IPS-18a (cell line): ENCODE results near the gene VOPP1.
"Not testable (repeated sequence)": the region's sequence is repeated elsewhere in the genome, so short reads cannot be mapped to it uniquely, and the experiment has no call there.

Source experiments
- H3K27ac ChIP-seq: one replicate; pipeline ENCODE4 v1.5.1; 2013; ENCODE audit warnings: low read length
- H3K27me3 ChIP-seq: one replicate; pipeline ENCODE4 v1.6.1; 2013; ENCODE audit warnings: mild to moderate bottlenecking, low read length; ENCODE audit not compliant: control insufficient read depth, insufficient read depth
- H3K36me3 ChIP-seq: one replicate; pipeline ENCODE4 v1.6.1; 2013; ENCODE audit warnings: low read depth, low read length; ENCODE audit not compliant: control insufficient read depth
- H3K4me1 ChIP-seq: one replicate; pipeline ENCODE4 v1.6.1; 2013; ENCODE audit warnings: low read depth, low read length; ENCODE audit not compliant: control insufficient read depth
- H3K4me3 ChIP-seq: one replicate; pipeline ENCODE4 v1.5.1; 2013; ENCODE audit warnings: low read length
- H3K9ac ChIP-seq: one replicate; pipeline ENCODE4 v1.6.1; 2013; ENCODE audit warnings: mild to moderate bottlenecking, low read length, moderate library complexity
- H3K9me3 ChIP-seq: one replicate; pipeline ENCODE4 v1.6.1; 2013; ENCODE audit warnings: low read depth, low read length; ENCODE audit not compliant: control insufficient read depth

The VOPP1 gene, protein sequence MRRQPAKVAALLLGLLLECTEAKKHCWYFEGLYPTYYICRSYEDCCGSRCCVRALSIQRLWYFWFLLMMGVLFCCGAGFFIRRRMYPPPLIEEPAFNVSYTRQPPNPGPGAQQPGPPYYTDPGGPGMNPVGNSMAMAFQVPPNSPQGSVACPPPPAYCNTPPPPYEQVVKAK

DNA sequence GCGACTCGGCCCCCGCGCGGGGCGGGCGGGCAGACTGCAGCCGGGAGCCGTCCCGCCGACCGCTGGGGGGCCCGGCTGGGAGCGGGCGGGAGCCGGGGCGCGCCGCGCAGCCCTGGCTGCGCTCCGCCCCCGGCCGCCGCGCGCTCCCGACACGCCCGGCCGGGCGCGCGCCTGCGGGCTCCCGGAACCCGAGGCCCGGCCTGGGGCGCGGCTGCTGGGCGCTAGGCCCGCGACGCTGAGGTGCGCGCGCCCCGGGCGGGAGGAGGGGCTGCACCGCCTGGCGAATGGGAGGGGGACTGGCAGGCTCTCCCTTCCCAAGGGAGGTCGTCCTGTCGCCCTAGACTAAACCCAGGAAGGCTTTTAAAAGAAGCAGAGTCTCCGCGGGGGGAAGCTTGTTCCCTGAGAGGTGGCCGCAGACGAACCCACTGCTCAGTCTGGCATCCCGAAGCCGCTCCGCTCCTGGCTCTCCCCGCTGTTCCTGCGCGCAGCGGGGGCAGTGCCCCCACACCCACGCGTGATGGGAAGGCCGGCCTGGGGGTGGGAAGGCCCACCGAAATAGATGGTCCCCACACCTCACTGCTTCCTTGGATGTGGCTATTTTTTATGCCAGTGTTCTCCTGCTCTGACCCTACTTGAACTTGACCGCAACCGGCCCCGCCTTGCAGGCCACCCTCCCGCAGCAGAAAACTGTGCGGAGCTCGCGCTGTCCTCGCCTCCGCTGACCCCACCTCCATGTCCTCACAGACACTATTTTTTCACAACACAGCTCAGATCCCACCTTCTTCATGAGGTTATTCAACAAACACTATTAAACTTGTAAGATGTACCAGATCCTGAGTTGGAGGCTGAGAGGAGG lies at the start of gene VOPP1:
Gene VOPP1 (minus strand): TSS at position 125 of the 856 bp plus-strand sequence. CDS start 178 bp downstream, outside the sequence.
- Histone ChIP-seq H3K27ac (no peak within 1 kb of the TSS), H3K4me3 (peak within 1 kb of the TSS; percentile 92), H3K27me3 (peaks cover 18% of the 10 kb centered on the region), H3K4me1 (peaks cover 46% of the 10 kb centered on the region), H3K9me3 (no peaks in the 10 kb centered on the region), H3K9ac (peak within 1 kb of the TSS; percentile 81), H3K36me3 (no peaks in the 10 kb centered on the region)

DNA sequence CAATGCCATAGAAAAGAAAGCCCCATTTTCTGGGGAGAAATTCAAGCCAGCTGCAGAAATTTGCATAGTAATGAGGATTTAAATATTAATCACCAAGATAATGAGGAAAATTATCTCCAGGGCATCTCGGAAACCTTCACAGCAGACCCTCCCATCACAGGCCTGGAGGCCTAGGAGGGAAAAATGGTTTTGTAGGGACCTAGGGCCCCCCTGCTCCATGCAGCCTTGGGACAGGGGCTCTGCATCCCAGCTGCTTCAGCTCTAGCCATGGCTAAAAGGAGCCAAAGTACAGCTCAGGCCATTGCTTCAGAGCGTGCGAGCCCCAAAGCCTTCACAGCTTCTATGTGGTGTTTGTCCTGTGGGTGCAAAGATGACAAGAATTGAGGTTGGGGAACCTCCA lies 46.6 kb upstream of the VOPP1 start:
- no peak overlapping the region for H3K4me3 ChIP-seq
- no peaks in the 10 kb centered on the region for H3K27me3 ChIP-seq
- H3K4me1 ChIP-seq, result no peaks in the 10 kb centered on the region
- no peaks in the 10 kb centered on the region for H3K36me3 ChIP-seq
- no peak overlapping the region for H3K9ac ChIP-seq
- no peak overlapping the region for H3K27ac ChIP-seq
- peaks cover 27% of the 10 kb centered on the region for H3K9me3 ChIP-seq

DNA sequence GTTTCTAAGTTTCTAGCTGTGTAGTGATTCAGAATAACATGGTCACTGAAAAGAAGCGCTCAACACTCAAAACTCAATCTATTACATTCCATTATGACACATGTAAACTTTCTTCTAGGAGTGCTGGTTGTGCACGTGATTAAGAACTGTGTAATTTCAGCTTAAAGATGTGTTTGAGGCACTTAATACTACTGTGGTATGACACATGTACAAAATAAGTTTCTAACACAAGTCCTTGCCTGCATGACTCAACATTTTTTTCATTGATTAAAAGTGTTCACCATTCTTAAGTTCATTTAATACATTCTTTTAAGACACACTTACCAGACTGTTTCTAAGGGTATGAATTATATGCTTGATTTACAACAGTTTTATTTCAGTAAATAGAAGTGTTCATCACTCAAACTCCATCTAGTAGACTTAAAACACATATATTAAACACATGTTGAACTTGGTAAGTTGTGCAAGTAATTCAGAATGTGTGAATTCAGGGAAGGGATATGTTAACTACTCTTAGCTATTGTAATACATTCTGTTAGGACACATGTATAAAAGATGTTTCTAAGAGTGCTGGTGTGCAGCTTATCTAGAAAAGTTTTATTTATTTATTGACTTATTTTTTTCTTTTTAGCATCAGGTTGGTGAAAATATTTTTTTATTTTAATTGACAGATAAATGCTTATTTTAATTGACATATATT lies 42.2 kb upstream of the VOPP1 start:
- H3K36me3 ChIP-seq, H3K27me3 ChIP-seq, H3K27ac ChIP-seq, H3K9ac ChIP-seq, H3K4me1 ChIP-seq, H3K4me3 ChIP-seq: not testable (repeated sequence)
- H3K9me3 ChIP-seq, result peaks cover 11% of the 10 kb centered on the region

DNA sequence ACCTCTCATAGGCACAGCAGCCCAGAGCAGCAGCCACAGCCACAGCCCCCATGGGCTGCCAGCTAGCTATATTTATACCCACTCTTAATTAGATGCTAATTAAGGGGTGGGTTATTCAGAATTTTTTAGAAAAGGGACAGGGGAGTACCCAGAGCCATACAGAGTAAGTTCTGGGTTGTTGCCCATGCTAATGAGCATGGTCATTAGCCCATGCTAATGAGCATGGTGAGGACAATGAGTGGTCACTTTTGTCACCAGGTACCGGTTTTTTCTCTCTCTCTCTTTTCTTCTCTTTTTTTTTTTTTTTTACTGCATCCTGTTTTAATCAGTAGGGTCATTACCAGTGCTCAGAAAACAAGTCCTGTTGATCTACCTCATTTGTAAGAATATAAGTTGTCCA lies 37.4 kb upstream of the VOPP1 start:
- H3K4me1 ChIP-seq, H3K36me3 ChIP-seq, H3K4me3 ChIP-seq, H3K9me3 ChIP-seq, H3K27me3 ChIP-seq, H3K9ac ChIP-seq, H3K27ac ChIP-seq: not testable (repeated sequence)

DNA sequence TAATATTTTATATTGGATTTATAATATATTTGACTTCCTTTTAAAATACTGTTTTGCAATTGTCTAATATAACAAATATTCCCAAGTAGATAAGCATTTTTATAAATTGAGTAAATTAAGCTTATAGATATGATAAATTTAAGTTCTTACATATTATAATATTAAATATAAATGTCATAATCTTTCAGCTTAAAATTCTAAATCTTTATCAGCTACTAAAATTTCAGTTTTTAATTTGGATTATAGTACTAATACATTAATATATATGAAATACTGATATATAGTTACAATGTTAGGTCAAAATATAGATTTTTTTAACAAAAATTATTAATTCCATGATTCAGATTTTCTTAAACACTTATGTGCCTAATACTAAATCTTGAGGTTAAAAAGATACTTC lies 33.4 kb upstream of the VOPP1 start:
- H3K4me3 ChIP-seq, H3K4me1 ChIP-seq, H3K36me3 ChIP-seq, H3K9me3 ChIP-seq, H3K9ac ChIP-seq, H3K27me3 ChIP-seq, H3K27ac ChIP-seq: not testable (repeated sequence)

DNA sequence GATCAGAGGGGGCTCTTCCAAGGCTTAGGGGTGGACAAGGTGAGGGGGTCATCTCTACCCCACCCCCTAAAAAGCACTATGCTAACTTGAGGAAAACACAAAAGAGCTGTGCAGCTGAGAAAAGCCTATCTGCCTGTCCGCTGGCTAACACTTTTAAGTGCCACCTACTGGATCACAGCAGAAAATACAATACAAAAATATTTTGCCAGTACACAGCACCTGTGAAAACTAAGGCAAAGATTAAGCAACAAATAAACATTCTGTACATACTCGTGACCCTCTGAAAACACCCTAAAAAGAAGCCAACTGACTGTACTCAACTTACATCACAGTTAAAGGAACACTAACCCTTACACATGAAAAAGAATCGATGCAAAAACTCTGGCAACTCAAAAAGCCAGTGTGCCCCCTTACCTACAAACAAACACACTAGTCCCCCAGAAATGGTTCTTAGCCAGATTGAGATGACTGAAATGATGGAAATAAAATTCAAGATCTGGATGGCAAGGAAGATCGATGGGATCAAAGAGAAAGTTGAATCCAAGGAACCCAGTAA lies 25.7 kb upstream of the VOPP1 start:
- H3K9ac ChIP-seq, H3K27ac ChIP-seq, H3K36me3 ChIP-seq, H3K4me3 ChIP-seq, H3K4me1 ChIP-seq, H3K9me3 ChIP-seq, H3K27me3 ChIP-seq: not testable (repeated sequence)

DNA sequence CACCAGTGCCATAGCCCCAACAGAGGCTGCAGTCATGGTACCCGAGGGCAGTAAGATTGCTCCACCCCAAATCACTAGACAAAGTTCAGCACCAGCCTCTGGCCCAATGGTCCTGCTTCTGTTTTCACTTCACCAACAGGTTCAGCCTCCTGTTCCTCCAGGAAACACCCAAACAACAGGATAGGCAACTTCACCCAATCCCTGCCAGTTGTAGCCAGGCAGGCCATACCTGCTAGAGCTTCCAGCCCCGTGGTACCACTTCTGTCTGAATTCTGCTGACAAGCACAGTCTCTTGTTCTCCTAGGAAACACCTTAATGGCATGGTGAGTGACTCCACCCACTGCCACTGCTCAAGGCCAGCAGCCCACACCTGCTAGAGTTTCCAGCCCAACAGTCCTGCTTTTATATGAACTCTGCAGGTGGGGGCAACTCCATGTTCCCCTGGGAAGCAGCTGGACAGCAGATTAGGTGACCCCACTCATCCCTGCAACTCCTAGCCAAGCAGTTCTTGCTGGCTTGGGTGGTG lies 25.0 kb upstream of the VOPP1 start:
- H3K4me1 ChIP-seq, H3K27ac ChIP-seq, H3K9me3 ChIP-seq, H3K27me3 ChIP-seq, H3K36me3 ChIP-seq, H3K9ac ChIP-seq, H3K4me3 ChIP-seq: not testable (repeated sequence)

DNA sequence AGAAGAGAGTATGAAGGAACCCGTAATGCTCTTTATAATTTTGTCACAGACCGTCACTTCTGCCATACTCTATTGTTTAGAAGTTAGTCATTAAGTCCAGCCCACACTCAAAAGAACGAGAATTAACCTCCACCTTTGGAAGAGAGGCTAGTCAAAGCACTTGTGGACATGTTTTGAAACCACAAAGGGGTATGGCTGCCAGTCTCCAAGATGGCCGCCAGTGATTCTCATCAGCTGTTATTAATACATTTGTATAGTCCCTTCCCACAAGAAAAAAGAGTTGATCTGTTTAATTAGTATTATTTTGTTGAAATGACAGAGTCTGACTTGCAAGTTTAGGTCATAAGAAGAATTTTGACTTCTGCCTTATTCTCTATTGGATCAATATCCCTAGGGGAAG lies 23.2 kb upstream of the VOPP1 start:
- no peaks in the 10 kb centered on the region for H3K27me3 ChIP-seq

DNA sequence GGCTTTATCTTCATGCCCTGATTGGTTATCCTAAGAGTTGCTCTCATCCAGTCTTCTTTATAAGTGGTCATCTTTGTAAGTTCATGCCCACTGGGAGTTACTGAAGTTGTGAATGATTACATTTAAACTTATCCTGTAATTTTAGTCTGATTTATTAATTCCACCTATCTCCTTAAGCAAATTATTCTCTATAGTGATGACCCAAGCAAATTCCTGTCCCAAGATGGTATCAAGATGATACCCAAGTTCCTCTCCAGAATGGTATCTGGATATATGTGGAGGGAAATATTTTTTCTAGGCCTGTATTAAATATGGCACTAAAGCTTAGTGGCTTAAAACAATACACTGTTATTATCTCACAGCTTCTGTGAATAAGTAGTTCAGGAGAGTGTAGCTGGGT lies 22.6 kb upstream of the VOPP1 start:
- Histone ChIP-seq H3K27me3 (no peaks in the 10 kb centered on the region), H3K36me3 (no peaks in the 10 kb centered on the region), H3K9me3 (no peaks in the 10 kb centered on the region), H3K9ac (no peak overlapping the region), H3K4me3 (no peak overlapping the region), H3K4me1 (no peaks in the 10 kb centered on the region), H3K27ac (no peak overlapping the region)

More for the DNA sequence above, 23.2 kb upstream of the VOPP1 start:
- no peaks in the 10 kb centered on the region for H3K36me3 ChIP-seq
- no peaks in the 10 kb centered on the region for H3K9me3 ChIP-seq
- no peak overlapping the region for H3K9ac ChIP-seq
- no peak overlapping the region for H3K4me3 ChIP-seq
- H3K4me1 ChIP-seq, result no peaks in the 10 kb centered on the region
- H3K27ac ChIP-seq, result no peak overlapping the region

DNA sequence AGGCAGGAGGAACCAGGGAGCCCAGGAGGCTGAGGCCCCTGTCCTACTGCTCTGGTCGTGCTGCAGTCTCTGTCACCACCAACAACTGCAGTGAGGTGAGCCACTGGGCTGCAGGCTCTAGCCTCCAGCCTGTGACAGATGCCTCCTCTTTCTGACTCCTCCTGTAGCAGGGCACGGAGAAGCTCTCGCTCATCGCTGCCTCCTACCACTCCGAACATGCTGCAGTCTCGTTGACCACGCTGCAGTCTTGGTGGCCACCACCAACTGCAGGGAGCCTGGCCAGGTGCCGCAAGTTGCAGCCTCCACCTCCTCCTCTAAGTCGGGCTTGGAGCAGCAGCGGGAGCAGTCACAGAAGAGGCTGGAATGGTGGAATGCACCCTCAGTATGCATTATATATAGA lies 22.1 kb upstream of the VOPP1 start:
- no peaks in the 10 kb centered on the region for H3K36me3 ChIP-seq
- H3K27ac ChIP-seq, result no peak overlapping the region
- no peaks in the 10 kb centered on the region for H3K9me3 ChIP-seq
- H3K9ac ChIP-seq, result no peak overlapping the region
- H3K4me3 ChIP-seq, result no peak overlapping the region
- H3K27me3 ChIP-seq, result no peaks in the 10 kb centered on the region
- H3K4me1 ChIP-seq, result no peaks in the 10 kb centered on the region

DNA sequence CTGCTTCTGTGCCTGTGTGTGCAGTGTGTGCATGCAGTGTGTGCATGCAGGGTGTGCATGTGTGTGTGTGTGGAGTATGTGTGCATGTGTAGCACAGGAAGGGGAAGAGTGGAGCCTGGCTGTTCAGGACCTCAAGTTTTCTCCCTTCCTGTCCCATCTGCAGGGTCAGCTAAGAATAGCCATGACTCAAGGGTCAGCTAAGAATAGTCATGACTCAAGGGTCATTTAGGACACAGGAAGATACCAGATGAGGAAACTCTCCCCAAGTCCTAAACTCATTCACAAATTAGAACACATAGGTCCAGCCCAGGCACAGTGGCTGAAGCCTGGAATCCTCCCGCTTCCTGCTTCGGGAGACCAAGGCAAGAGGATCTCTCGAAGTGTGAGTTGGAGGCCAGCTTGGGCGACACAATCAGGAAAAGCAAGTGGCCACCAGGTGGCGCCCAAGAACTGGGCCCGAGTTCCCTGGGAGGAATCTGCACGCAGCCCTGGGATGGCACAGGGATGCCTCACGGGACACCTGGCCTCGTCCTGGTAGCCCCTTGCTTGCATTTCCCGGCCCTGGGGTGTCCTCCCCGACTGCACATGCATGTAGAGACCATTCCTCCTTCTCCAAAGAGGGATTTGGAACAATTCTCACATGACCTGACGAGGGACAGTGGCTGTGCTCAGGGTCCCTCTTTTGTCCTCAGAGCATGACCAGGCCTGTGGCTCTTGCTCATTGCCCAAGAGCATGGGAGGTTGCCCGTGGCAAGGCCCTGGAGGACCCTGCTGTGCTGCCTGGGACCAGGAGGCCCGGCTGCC lies 21.4 kb upstream of the VOPP1 start:
- Histone ChIP-seq H3K27me3 (no peaks in the 10 kb centered on the region), H3K27ac (no peak overlapping the region), H3K4me3 (no peak overlapping the region)

More for the DNA sequence above, 21.4 kb upstream of the VOPP1 start:
- Histone ChIP-seq H3K9ac (no peak overlapping the region), H3K4me1 (no peaks in the 10 kb centered on the region), H3K36me3 (no peaks in the 10 kb centered on the region), H3K9me3 (no peaks in the 10 kb centered on the region)
